ENCODE data around the gene GDF15. TPM values are rescaled to one million over a fixed set of nuclear protein-coding genes. Genes with fewer than 3 reads are reported as not detected.
"Not testable (repeated sequence)": the region's sequence is repeated elsewhere in the genome, so short reads cannot be mapped to it uniquely, and the experiment has no call there.

GDF15 gene
- total and polyA plus RNA-seq, 4 donors = 0.42 to 11.6 (median 7.2) TPM

DNA sequence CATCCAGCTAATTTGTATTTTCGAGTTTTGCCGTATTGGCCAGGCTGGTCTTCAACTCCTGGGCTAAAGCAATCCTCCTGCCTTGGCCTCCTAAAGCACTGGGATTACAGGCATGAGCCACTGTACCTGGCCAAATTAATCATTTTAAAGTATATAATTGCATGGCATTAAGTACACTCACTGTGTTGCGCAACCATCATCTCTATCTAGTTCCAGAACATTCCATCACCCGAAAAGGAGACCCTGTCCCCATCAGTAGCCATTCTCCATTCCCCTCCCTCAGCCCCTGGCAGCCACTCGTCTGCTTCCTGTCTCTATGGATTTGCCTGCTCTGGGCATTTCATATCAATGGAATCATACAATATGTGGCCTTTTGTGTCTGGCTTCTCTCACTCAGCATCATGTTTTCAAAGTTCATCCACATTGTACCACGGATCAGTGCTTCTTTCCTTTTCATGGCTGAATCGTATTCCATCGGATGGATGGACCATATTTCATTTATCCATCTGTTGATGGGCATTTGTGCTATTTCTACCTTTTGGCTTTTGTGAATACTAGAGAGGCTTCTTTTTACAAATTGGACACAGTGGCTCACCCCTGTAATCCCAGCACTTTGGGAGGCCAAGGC is 32.5 kb upstream of the GDF15 start:
- Histone ChIP-seq H3K9me3 (ENCODE audit: control insufficient read depth in 4 of 4, low read length in 3 of 4) (no peaks in the 10 kb centered on the region), H3K4me3 (ENCODE audit: low read depth in 1 of 3, low read length in 3 of 3) (no peak overlapping the region), H3K9ac (ENCODE audit: low read depth in 1 of 2, low read length in 2 of 2) (no peak overlapping the region), H3K27me3 (ENCODE audit: control insufficient read depth in 4 of 4, insufficient read depth in 4 of 4, low read length in 3 of 4) (no peaks in the 10 kb centered on the region), H3K36me3 (ENCODE audit: control insufficient read depth in 4 of 4, insufficient read depth in 3 of 4, low read depth in 1 of 4, low read length in 3 of 4) (peaks cover 9 to 19% (median 13%) of the 10 kb centered on the region in 4 donors), H3K27ac (ENCODE audit: low read depth in 1 of 2, low read length in 2 of 2) (no peak overlapping the region), H3K4me1 (ENCODE audit: control insufficient read depth in 4 of 4, insufficient read depth in 4 of 4, low read length in 3 of 4) (peaks cover 6 to 11% (median 8%) of the 10 kb centered on the region in 4 donors)
- TF ChIP-seq HNF4G (IDR thresholded peaks at IDR 0.05) = no peak
- no peak for TF ChIP-seq EGR1 (IDR thresholded peaks at IDR 0.05; ENCODE audit: low read depth in 2 of 2)
- no peak for TF ChIP-seq GABPA (IDR thresholded peaks at IDR 0.05 in 1 of 2, conservative IDR thresholded peaks at IDR 0.05 in 1 of 2)
- TF ChIP-seq HNF4A (conservative IDR thresholded peaks at IDR 0.05) = no peak
- no peak for TF ChIP-seq RAD21 (IDR thresholded peaks at IDR 0.05)
- no peak for TF ChIP-seq ATF3 (IDR thresholded peaks at IDR 0.05)
- no peak for TF ChIP-seq JUND (IDR thresholded peaks at IDR 0.05)
- TF ChIP-seq TAF1 (conservative IDR thresholded peaks at IDR 0.05) = no peak
- TF ChIP-seq RXRA (IDR thresholded peaks at IDR 0.05) = no peak
- TF ChIP-seq FOXA1 (IDR thresholded peaks at IDR 0.05) = no peak
- TF ChIP-seq, protein P1, sequence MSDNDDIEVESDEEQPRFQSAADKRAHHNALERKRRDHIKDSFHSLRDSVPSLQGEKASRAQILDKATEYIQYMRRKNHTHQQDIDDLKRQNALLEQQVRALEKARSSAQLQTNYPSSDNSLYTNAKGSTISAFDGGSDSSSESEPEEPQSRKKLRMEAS (IDR thresholded peaks at IDR 0.05) = no peak
- TF ChIP-seq NR2F2 (IDR thresholded peaks at IDR 0.05) = no peak
- TF ChIP-seq, protein P2, sequence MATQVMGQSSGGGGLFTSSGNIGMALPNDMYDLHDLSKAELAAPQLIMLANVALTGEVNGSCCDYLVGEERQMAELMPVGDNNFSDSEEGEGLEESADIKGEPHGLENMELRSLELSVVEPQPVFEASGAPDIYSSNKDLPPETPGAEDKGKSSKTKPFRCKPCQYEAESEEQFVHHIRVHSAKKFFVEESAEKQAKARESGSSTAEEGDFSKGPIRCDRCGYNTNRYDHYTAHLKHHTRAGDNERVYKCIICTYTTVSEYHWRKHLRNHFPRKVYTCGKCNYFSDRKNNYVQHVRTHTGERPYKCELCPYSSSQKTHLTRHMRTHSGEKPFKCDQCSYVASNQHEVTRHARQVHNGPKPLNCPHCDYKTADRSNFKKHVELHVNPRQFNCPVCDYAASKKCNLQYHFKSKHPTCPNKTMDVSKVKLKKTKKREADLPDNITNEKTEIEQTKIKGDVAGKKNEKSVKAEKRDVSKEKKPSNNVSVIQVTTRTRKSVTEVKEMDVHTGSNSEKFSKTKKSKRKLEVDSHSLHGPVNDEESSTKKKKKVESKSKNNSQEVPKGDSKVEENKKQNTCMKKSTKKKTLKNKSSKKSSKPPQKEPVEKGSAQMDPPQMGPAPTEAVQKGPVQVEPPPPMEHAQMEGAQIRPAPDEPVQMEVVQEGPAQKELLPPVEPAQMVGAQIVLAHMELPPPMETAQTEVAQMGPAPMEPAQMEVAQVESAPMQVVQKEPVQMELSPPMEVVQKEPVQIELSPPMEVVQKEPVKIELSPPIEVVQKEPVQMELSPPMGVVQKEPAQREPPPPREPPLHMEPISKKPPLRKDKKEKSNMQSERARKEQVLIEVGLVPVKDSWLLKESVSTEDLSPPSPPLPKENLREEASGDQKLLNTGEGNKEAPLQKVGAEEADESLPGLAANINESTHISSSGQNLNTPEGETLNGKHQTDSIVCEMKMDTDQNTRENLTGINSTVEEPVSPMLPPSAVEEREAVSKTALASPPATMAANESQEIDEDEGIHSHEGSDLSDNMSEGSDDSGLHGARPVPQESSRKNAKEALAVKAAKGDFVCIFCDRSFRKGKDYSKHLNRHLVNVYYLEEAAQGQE (IDR thresholded peaks at IDR 0.05) = no peak
- TF ChIP-seq CTCF (IDR thresholded peaks at IDR 0.05; ENCODE audit: low read depth, low read length, missing input control) = no peak
- no peak for TF ChIP-seq SP1 (IDR thresholded peaks at IDR 0.05)
- DNase-seq (ENCODE audit: low spot score) = no peak
- WGBS = 94% methylated on average over 8 of the region's 8 CpGs

- not testable (repeated sequence) for DNase-seq (ENCODE audit: low spot score); H3K9ac ChIP-seq (ENCODE audit: low read depth in 1 of 2, low read length in 2 of 2); H3K4me3 ChIP-seq (ENCODE audit: low read depth in 1 of 3, low read length in 3 of 3); H3K27me3 ChIP-seq (ENCODE audit: control insufficient read depth in 4 of 4, insufficient read depth in 4 of 4, low read length in 3 of 4); H3K9me3 ChIP-seq (ENCODE audit: control insufficient read depth in 4 of 4, low read length in 3 of 4); H3K27ac ChIP-seq (ENCODE audit: low read depth in 1 of 2, low read length in 2 of 2)
- peaks cover 6 to 11% (median 8%) of the 10 kb centered on the region in 4 donors for H3K4me1 ChIP-seq (ENCODE audit: control insufficient read depth in 4 of 4, insufficient read depth in 4 of 4, low read length in 3 of 4)
- WGBS = 99% methylated on average over 7 of the region's 7 CpGs
- H3K36me3 ChIP-seq (ENCODE audit: control insufficient read depth in 4 of 4, insufficient read depth in 3 of 4, low read depth in 1 of 4, low read length in 3 of 4) = peaks cover 9 to 24% (median 16%) of the 10 kb centered on the region in 4 donors
Observed at GRCh38 chr19:18354743-18355142, 31.2 kb upstream of the GDF15 start.
